GM10847 (cell line): ENCODE results near the gene SMAD3.

Experiments used
- POLR2A ChIP-seq: IDR thresholded peaks from 2 replicates; pipeline ENCODE4 v1.6.1; 2011; ENCODE audit not compliant: insufficient read length; ENCODE audit errors: extremely low read depth

Gene SMAD3

DNA sequence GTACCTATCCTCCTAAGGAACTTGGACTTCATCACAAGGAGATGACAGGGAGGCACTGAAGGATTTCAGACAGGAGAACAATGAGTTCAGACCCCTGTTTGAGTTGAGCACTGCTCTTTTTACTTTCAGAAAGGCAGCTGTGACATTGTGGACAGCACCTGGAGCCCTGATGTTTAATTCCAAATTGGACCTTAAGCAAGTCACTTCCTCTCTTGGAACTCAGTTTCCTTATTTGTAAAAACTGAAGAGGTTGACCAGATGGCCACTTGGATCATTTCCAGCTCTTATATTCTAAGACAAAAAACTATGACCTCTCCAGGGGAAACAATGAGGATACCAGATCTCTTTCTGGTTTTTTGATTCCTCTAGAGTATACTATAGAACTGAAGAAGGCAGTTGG lies 34.1 kb upstream of the SMAD3 start:
- TF ChIP-seq POLR2A, result no peak

DNA sequence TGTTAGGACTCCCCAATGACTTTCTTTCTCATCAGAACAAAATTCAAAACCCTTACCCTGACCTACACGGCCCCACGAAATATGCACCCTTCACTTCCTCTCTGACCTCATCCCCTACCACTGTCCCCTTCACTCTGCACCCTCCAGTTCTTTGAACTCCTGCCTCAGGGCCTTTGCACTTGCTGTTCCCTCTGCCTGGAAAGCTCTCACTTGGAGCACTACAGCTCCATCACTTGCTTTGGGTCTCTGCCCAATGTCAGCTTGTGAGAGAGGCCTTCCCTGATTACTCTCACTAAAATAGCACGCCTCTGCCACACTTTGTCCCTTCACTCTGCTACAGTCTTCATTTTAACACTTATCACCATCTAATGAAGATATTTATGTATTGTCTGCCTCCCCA lies 32.8 kb upstream of the SMAD3 start:
- TF ChIP-seq POLR2A, result no peak

- TF ChIP-seq POLR2A, result no peak
Observed at GRCh38 chr15:67033012-67033411, 32.4 kb upstream of the SMAD3 start.

- TF ChIP-seq POLR2A, result no peak
Observed at GRCh38 chr15:67033571-67034044, 31.8 kb upstream of the SMAD3 start.

DNA sequence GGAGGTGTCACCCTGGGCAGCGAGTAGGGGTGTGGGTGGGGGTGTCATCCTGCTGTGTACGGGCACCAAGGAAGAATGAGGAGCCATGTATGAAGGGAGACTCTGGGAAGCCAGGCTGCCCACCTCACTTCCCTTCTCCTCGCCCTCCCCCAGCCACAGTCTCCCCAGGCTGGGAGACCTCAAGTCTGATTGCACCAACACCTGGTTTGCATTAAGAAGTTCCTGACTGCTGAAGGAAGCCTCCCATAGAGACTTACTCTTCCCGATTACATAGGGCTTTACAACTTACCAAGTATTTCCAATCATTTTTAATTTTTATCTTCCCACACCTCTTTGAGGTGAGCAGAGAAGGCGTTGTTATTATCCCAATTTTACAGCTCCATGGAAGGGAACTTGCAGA lies 29.5 kb upstream of the SMAD3 start:
- TF ChIP-seq POLR2A, result no peak

GRCh38 chr15:67036775-67037555 lies 28.4 kb upstream of the SMAD3 start:
- TF ChIP-seq POLR2A, result no peak

DNA sequence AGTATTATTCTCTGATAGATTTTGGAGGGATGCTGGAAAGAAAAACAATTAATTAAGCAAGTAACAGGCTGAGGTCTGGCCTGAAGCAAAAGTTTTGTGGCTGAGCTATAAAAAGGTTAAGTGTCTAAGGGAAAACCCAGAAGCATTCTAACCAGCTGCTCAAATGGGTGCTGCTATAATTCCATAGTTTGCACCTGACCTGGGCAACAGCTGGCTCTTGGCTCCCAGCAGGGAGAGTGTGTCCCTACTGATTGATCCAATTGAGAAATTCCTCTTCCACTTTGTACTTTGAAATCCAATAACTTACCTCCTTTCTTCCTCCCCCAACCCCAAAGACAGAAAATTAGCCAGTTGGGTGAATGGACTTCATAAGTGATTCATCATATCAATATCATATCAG lies 27.7 kb upstream of the SMAD3 start:
- TF ChIP-seq POLR2A, result no peak

- TF ChIP-seq POLR2A, result no peak
Observed at GRCh38 chr15:67038736-67039135, 26.7 kb upstream of the SMAD3 start.

DNA sequence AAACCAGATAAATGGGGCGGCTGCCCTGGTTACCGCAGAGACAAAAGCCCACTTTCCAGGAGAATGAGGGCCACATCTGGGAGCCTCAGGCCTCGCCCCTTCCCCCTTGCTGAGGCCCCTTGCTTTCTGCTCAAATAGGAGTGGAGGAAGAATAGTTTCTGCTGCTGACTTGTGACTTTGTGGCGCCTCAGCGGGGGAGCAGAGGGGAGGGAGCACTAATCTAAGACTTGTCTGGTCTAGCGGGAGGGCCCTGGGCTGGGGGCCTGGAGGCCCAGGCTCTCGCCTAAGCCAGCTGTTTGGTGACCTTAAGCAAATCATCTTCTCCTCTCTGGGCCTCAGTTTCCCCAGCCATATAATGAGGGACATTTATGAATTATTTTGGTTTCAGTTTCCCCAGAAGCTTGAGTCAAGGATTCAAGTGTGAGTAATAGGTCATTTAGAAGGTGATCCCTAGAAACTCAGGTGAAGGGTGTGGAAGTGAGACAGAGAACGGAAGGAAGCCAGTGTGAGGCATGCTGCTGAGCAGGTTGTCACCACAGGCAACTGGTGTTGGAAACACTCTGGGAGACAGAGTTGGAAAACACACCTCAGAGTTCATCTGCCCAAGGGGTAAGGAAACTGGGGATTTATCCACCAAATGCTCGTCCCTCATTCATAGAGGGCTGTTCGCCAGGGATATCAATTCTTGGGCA lies 25.9 kb upstream of the SMAD3 start:
- TF ChIP-seq POLR2A, result no peak

DNA sequence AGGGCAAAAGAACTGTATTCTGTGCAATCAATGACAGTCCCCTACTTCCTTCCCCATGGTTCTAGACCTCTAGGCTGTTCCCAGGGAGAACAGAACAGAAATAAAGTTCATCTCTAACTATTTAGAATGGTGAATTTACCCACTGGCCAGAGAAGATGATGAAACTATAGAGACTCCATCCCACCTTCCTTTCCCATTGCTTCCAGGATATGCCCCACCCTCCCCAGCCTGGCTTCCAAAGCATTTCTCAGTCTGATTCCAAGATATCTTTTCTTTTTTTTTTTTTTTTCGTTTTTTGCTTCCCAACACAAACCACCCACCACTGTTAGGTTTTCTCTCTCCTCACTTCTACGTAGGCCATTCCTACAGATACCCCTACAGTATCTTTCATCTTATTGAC lies 25.1 kb upstream of the SMAD3 start:
- TF ChIP-seq POLR2A, result no peak

DNA sequence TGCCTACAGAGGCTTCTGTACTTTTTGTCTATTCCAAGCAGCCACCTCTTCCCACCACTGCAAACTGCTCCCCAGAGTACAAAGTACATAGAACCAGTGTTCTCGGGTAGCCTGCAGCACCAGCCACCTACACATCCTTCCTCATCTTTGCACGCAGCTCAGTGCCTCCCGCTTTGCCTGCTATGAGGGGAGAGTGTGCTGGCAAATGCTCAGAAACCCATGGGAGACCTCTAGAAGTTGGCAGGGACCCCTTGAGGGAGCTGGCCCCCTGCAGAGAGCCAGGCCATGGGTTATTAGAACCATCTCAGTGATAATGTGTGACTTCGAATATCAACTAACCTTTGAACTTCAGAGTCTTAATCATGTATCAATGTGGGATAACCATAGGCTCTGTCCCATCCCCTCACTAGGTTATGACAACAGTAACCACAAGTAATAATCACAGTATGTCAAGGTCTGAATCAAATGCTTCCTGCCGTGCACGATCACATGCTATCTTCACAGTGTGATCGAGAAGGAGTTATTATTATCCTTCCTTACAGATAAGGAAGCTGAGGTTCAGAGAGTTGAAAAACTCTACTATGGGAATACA lies 22.8 kb upstream of the SMAD3 start:
- TF ChIP-seq POLR2A, result no peak

DNA sequence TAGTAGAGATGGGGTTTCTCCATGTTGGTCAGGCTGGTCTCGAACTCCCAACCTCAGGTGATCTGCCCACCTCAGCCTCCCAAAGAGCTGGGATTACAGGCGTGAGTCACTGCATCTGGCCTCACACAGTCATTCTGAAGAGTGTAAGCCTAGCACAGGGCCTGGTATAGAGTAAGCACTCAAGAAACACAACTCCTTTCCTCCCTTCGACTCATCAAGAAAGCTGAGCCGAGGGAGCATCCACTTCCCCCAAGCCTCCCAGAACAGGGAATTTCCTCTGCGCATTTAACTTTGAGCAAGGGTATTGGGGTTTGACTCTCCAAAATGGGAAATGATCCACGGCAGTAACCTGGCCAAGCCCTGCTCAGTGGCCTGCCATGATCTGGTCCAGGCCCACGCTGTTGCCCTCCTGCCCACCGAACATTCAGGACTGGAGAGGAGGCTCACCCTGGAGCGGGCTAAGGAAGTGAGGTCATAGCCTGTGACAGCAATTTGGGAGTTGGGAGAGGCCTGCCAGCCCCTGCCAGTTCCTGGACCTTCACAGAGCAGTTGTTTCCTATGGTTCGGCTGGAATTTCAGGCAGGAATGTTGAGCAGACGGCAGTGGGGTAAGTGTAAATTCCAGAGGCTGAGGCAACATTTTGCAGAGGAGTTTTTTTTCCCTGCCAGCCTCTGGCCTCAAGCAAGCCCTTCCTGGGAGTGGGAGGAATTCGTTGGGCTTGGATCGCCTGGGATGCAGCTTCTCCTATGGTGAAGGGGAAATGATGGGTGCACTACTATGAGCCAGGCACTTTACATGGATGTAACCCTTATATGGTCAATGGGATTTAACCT lies 21.2 kb upstream of the SMAD3 start:
- TF ChIP-seq POLR2A, result no peak

GRCh38 chr15:67047149-67047661 lies 18.2 kb upstream of the SMAD3 start:
- no peak for TF ChIP-seq POLR2A

GRCh38 chr15:67048281-67049279 lies 16.8 kb upstream of the SMAD3 start:
- TF ChIP-seq POLR2A, result no peak
